Loucy (cell line): ENCODE measurements around the gene MARVELD2.

Experiments used
- CTCF ChIP-seq: fragments of 200-600 bp; sonication (generic); conservative IDR thresholded peaks from 2 replicates; pipeline ENCODE4 v1.5.1; 2014; ENCODE audit warnings: mild to moderate bottlenecking, antibody characterized with exemption, low read length
- EZH2phosphoT487 ChIP-seq: fragments of 200-600 bp; IDR thresholded peaks from 2 replicates; pipeline ENCODE4 v1.6.1; 2018; ENCODE audit warnings: antibody characterized with exemption, mild to moderate bottlenecking, moderate library complexity, borderline replicate concordance

- no peak for TF ChIP-seq CTCF
- TF ChIP-seq EZH2phosphoT487 = no peak
Measured at GRCh38 chr5:69491838-69492390, 77.0 kb downstream of the MARVELD2 start.
